ENCODE data around the gene SLC38A4. TPM values are rescaled to one million over a fixed set of nuclear protein-coding genes. Genes with fewer than 3 reads are reported as not detected.

Gene SLC38A4
- total RNA-seq, 1 experiment from 2014 or later = 0.96 TPM

GRCh38 chr12:46787496-46788055 is 38.2 kb downstream of the SLC38A4 start:
- no peak for DNase-seq

More at GRCh38 chr12:46787496-46788055, 38.2 kb downstream of the SLC38A4 start:
- Histone ChIP-seq H2BK15ac (ENCODE audit: low read depth, low read length) (no peak overlapping the region), H2BK12ac (ENCODE audit: insufficient read length, low read depth, low read length) (no peak overlapping the region), H3K56ac (ENCODE audit: insufficient read length, low read depth, low read length) (no peak overlapping the region), H4K20me1 (ENCODE audit: control insufficient read depth, insufficient read depth, insufficient read length) (no peaks in the 10 kb centered on the region), H2BK120ac (ENCODE audit: low read depth, low read length, poor library complexity, severe bottlenecking) (no peak overlapping the region), H3K27ac (ENCODE audit: insufficient read length, low read depth, low read length) (no peak overlapping the region), H3K23ac (ENCODE audit: insufficient read length, low read depth, low read length) (no peak overlapping the region), H3K4ac (ENCODE audit: low read depth, low read length) (no peak overlapping the region), H2BK5ac (ENCODE audit: insufficient read length, low read length) (no peak overlapping the region), H3K9ac (ENCODE audit: extremely low read depth, insufficient read length, low read length) (no peak overlapping the region), H3K18ac (ENCODE audit: insufficient read length, low read depth, low read length) (no peak overlapping the region), H4K8ac (replicated peaks; ENCODE audit: insufficient read length, low read depth, low read length) (no peak overlapping the region), H3K27me3 (ENCODE audit: insufficient read depth, low read length) (no peaks in the 10 kb centered on the region), H3K23me2 (ENCODE audit: insufficient read length, low read depth, low read length, poor library complexity, severe bottlenecking) (no peaks in the 10 kb centered on the region), H3K14ac (ENCODE audit: insufficient read depth, low read length) (no peak overlapping the region), H4K91ac (ENCODE audit: insufficient read length, low read depth, low read length) (no peak overlapping the region), H3K79me1 (ENCODE audit: insufficient read depth, low read depth, low read length, poor library complexity, severe bottlenecking) (no peaks in the 10 kb centered on the region), H3K9me3 (ENCODE audit: control insufficient read depth, low read depth, low read length) (no peaks in the 10 kb centered on the region), H2BK20ac (ENCODE audit: low read depth, low read length, poor library complexity, severe bottlenecking) (no peak overlapping the region), H3K4me2 (ENCODE audit: insufficient read depth, insufficient read length, low read length) (no peak overlapping the region), H4K5ac (ENCODE audit: insufficient read length, low read depth, low read length) (no peak overlapping the region), H3K4me1 (ENCODE audit: insufficient read depth, low read length) (peaks cover 2% of the 10 kb centered on the region; the same call in 1 of the 2 replicates), H2AK5ac (ENCODE audit: insufficient read length, low read length) (no peak overlapping the region), H2AFZ (ENCODE audit: low read length) (no peak overlapping the region), H3K79me2 (ENCODE audit: insufficient read depth, low read length) (no peaks in the 10 kb centered on the region), H3T11ph (ENCODE audit: low read length) (no peak overlapping the region)
- Mint-ChIP-seq H3K36me3 (ENCODE audit: insufficient read depth in 1 of 3, low read depth in 3 of 3) (no peaks in the 10 kb centered on the region), H3K9me3 (no peaks in the 10 kb centered on the region), H3K4me1 (peaks cover 4 to 8% of the 10 kb centered on the region in 2 experiments; a peak in 3 of 4 replicates), H3K27ac (no peak overlapping the region), H3K27me3 (ENCODE audit: low read depth) (peaks cover 1% of the 10 kb centered on the region; the same call in 1 of the 2 replicates), H3K4me3 (no peak overlapping the region)
- TF ChIP-seq CTCF (conservative IDR thresholded peaks at IDR 0.05) = no peak
- WGBS (ENCODE audit: extremely low coverage, insufficient read length, low lambda C conversion rate) = no CpG with 5 or more reads among the region's 5 CpGs
